H9 (cell line): ENCODE measurements around the gene KTN1. TPM values are rescaled to one million over a fixed set of nuclear protein-coding genes. Genes with fewer than 3 reads are reported as not detected.

Experiments
- DNase-seq: peaks from one replicate; pipeline ENCODE4 v3.0.0-alpha.2; 2017
- H2AFZ ChIP-seq: one replicate; pipeline ENCODE4 v1.6.1; 2013; ENCODE audit warnings: mild to moderate bottlenecking, low read length, control low read depth, moderate library complexity
- H2AK5ac ChIP-seq: 2 replicates; pipeline ENCODE4 v1.6.1; 2013; ENCODE audit warnings: low read length, control low read depth, mixed read lengths; ENCODE audit not compliant: insufficient read length
- H2BK120ac ChIP-seq: one replicate; pipeline ENCODE4 v1.6.1; 2013; ENCODE audit warnings: low read depth, mild to moderate bottlenecking, low read length, control low read depth, inconsistent platforms; ENCODE audit not compliant: poor library complexity, severe bottlenecking
- H2BK12ac ChIP-seq: 2 replicates; pipeline ENCODE4 v1.6.1; 2013; ENCODE audit warnings: low read length, control low read depth, mixed read lengths, low read depth; ENCODE audit not compliant: insufficient read length
- H2BK15ac ChIP-seq: 2 replicates; pipeline ENCODE4 v1.6.1; 2013; ENCODE audit warnings: low read depth, low read length, control low read depth
- H2BK20ac ChIP-seq: one replicate; pipeline ENCODE4 v1.6.1; 2013; ENCODE audit warnings: low read depth, mild to moderate bottlenecking, low read length, control low read depth, inconsistent platforms; ENCODE audit not compliant: poor library complexity, severe bottlenecking
- H2BK5ac ChIP-seq: 2 replicates; pipeline ENCODE4 v1.6.1; 2013; ENCODE audit warnings: low read length, control low read depth, mixed read lengths; ENCODE audit not compliant: insufficient read length
- H3K14ac ChIP-seq: 2 replicates; pipeline ENCODE4 v1.6.1; 2013; ENCODE audit warnings: low read length, control low read depth; ENCODE audit not compliant: insufficient read depth
- H3K18ac ChIP-seq: 2 replicates; pipeline ENCODE4 v1.6.1; 2013; ENCODE audit warnings: low read depth, mild to moderate bottlenecking, mixed read lengths, low read length, control low read depth; ENCODE audit not compliant: insufficient read length
- H3K23ac ChIP-seq: 2 replicates; pipeline ENCODE4 v1.6.1; 2013; ENCODE audit warnings: low read length, control low read depth, mixed read lengths, low read depth; ENCODE audit not compliant: insufficient read length
- H3K23me2 ChIP-seq: 2 replicates; pipeline ENCODE4 v1.6.1; 2013; ENCODE audit warnings: low read depth, mild to moderate bottlenecking, mixed read lengths, low read length, control low read depth; ENCODE audit not compliant: insufficient read length, poor library complexity, severe bottlenecking
- H3K27ac ChIP-seq: 2 replicates; pipeline ENCODE4 v1.5.1; 2013; ENCODE audit warnings: low read length, control low read depth, mixed read lengths, low read depth; ENCODE audit not compliant: insufficient read length
- H3K27me3 ChIP-seq: 2 replicates; pipeline ENCODE4 v1.6.1; 2013; ENCODE audit warnings: low read length, control low read depth, inconsistent platforms; ENCODE audit not compliant: insufficient read depth
- H3K4ac ChIP-seq: 2 replicates; pipeline ENCODE4 v1.6.1; 2013; ENCODE audit warnings: low read depth, mild to moderate bottlenecking, control low read depth, inconsistent platforms, low read length, moderate library complexity
- H3K4me1 ChIP-seq: 2 replicates; pipeline ENCODE4 v1.6.1; 2013; ENCODE audit warnings: low read length, control low read depth, inconsistent platforms; ENCODE audit not compliant: insufficient read depth
- H3K4me2 ChIP-seq: 2 replicates; pipeline ENCODE4 v1.6.1; 2013; ENCODE audit warnings: low read length, control low read depth, mixed read lengths; ENCODE audit not compliant: insufficient read length, insufficient read depth
- H3K56ac ChIP-seq: 2 replicates; pipeline ENCODE4 v1.6.1; 2013; ENCODE audit warnings: low read depth, mild to moderate bottlenecking, mixed read lengths, low read length, control low read depth; ENCODE audit not compliant: insufficient read length
- H3K79me1 ChIP-seq: 2 replicates; pipeline ENCODE4 v1.6.1; 2013; ENCODE audit warnings: low read depth, mild to moderate bottlenecking, moderate library complexity, low read length, control low read depth, inconsistent platforms; ENCODE audit not compliant: insufficient read depth, poor library complexity, severe bottlenecking
- H3K79me2 ChIP-seq: 2 replicates; pipeline ENCODE4 v1.6.1; 2013; ENCODE audit warnings: low read length, control low read depth, inconsistent platforms; ENCODE audit not compliant: insufficient read depth
- H3K9ac ChIP-seq: 2 replicates; pipeline ENCODE4 v1.6.1; 2013; ENCODE audit warnings: low read length, control low read depth, mixed read lengths; ENCODE audit not compliant: insufficient read length; ENCODE audit errors: extremely low read depth
- H3K9me3 ChIP-seq: one replicate; pipeline ENCODE4 v1.6.1; 2013; ENCODE audit warnings: low read depth, low read length, inconsistent platforms; ENCODE audit not compliant: control insufficient read depth
- H3T11ph ChIP-seq: one replicate; pipeline ENCODE4 v1.6.1; 2013; ENCODE audit warnings: mild to moderate bottlenecking, low read length, control low read depth, inconsistent platforms
- H4K20me1 ChIP-seq: one replicate; pipeline ENCODE4 v1.6.1; 2013; ENCODE audit not compliant: control insufficient read depth, insufficient read length, insufficient read depth
- H4K5ac ChIP-seq: 2 replicates; pipeline ENCODE4 v1.6.1; 2013; ENCODE audit warnings: low read depth, mild to moderate bottlenecking, mixed read lengths, low read length, control low read depth; ENCODE audit not compliant: insufficient read length
- H4K8ac ChIP-seq: replicated peaks from 2 replicates; pipeline ENCODE4 v1.6.1; 2013; ENCODE audit warnings: low read length, control low read depth, mixed read lengths, low read depth; ENCODE audit not compliant: insufficient read length
- H4K91ac ChIP-seq: 2 replicates; pipeline ENCODE4 v1.6.1; 2013; ENCODE audit warnings: low read depth, mild to moderate bottlenecking, moderate library complexity, mixed read lengths, low read length, control low read depth; ENCODE audit not compliant: insufficient read length
- H3K27ac Mint-ChIP-seq, 3 experiments: 2 replicates in 2 of 3; 3 replicates in 1 of 3; pipeline ENCODE4 v1.8.0; 2020 to 2021; ENCODE audit warnings: mixed read lengths in 3 of 3, mild to moderate bottlenecking in 1 of 3, moderate library complexity in 1 of 3
- H3K27me3 Mint-ChIP-seq: 2 replicates; pipeline ENCODE4 v1.8.0; 2021; ENCODE audit warnings: low read depth, mild to moderate bottlenecking, moderate library complexity, mixed read lengths
- H3K36me3 Mint-ChIP-seq, 3 experiments: 2 replicates in 2 of 3; 3 replicates in 1 of 3; pipeline ENCODE4 v1.8.0; 2020 to 2021; ENCODE audit warnings: low read depth in 3 of 3, mixed read lengths in 3 of 3; ENCODE audit not compliant: insufficient read depth in 1 of 3
- H3K4me1 Mint-ChIP-seq, 2 experiments: 2 replicates each; pipeline ENCODE4 v1.8.0; 2020; ENCODE audit warnings: mixed read lengths in 2 of 2
- H3K4me3 Mint-ChIP-seq, 2 experiments: 2 replicates in 1 of 2; 3 replicates in 1 of 2; pipeline ENCODE4 v1.8.0; 2020 to 2021; ENCODE audit warnings: mild to moderate bottlenecking in 2 of 2, mixed read lengths in 2 of 2, moderate library complexity in 1 of 2
- H3K9me3 Mint-ChIP-seq, 2 experiments: 2 replicates in 1 of 2; 3 replicates in 1 of 2; pipeline ENCODE4 v1.8.0; 2020; ENCODE audit warnings: mild to moderate bottlenecking in 2 of 2, mixed read lengths in 2 of 2, moderate library complexity in 1 of 2
- WGBS: extraction: QIAGEN DNeasy Blood & Tissue Kit; methylation state at CpG from one replicate; pipeline ENCODE4 v1.1.7; 2013; ENCODE audit warnings: missing lambda C conversion rate, low lambda C conversion rate, mixed read lengths; ENCODE audit not compliant: insufficient read length; ENCODE audit errors: extremely low coverage; 5-methylcytosine and 5-hydroxymethylcytosine counted together
- total RNA-seq: library from RNA; stranded (reverse); gene quantifications from 2 replicates; pipeline ENCODE4 v1.2.1, GENCODE V29; 2021
- TF ChIP-seq, protein P1 (sequence below): fragments of 200-600 bp; sonication (generic); conservative IDR thresholded peaks from 3 replicates; pipeline ENCODE4 v1.8.0; 2021; ENCODE audit warnings: antibody characterized with exemption, mild to moderate bottlenecking

KTN1 gene
- total RNA-seq, 1 experiment from 2014 or later, result 128 TPM

DNA sequence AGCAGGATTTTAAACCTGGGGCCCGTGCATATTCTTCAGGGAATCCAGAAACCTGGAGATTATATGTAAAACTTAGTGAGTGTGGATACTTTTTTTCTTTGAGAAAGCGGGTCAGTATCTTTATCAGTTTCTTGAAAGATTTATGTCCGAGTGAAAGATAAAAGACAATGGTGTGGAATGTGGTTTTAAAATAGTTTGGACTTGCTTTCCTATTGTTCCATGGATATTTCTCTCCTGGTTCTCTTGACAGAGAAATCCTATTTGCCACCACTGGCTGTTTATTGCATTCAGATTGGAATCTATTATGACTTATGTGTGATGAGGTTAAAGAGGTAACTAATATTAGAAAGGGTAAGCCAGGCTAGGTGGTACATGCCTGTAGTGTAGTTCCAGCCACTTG lies 27.4 kb downstream of the KTN1 start:
- no peak overlapping the region for H3K4me2 ChIP-seq
- Mint-ChIP-seq H3K9me3 (no peaks in the 10 kb centered on the region), H3K4me3 (no peak overlapping the region), H3K27me3 (no peaks in the 10 kb centered on the region), H3K27ac (peak overlapping the region; percentile 1 to 42 (median 40); a peak in 5 of 7 replicates), H3K36me3 (peaks cover 5 to 6% (median 6%) of the 10 kb centered on the region in 3 experiments; a peak in 5 of 7 replicates), H3K4me1 (peaks cover 35 to 43% of the 10 kb centered on the region in 2 experiments)
- no peak overlapping the region for H2BK12ac ChIP-seq
- H4K5ac ChIP-seq, result no peak overlapping the region
- no peak overlapping the region for H4K91ac ChIP-seq
- H3K4ac ChIP-seq, result no peak overlapping the region
- H3K27ac ChIP-seq, result no peak overlapping the region
- TF ChIP-seq, protein P1, sequence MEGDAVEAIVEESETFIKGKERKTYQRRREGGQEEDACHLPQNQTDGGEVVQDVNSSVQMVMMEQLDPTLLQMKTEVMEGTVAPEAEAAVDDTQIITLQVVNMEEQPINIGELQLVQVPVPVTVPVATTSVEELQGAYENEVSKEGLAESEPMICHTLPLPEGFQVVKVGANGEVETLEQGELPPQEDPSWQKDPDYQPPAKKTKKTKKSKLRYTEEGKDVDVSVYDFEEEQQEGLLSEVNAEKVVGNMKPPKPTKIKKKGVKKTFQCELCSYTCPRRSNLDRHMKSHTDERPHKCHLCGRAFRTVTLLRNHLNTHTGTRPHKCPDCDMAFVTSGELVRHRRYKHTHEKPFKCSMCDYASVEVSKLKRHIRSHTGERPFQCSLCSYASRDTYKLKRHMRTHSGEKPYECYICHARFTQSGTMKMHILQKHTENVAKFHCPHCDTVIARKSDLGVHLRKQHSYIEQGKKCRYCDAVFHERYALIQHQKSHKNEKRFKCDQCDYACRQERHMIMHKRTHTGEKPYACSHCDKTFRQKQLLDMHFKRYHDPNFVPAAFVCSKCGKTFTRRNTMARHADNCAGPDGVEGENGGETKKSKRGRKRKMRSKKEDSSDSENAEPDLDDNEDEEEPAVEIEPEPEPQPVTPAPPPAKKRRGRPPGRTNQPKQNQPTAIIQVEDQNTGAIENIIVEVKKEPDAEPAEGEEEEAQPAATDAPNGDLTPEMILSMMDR, result no peak
- H3K4me1 ChIP-seq, result peaks cover 11% of the 10 kb centered on the region; the same call in 1 of the 2 replicates
- no peaks in the 10 kb centered on the region for H3K79me1 ChIP-seq
- no peak overlapping the region for H2BK120ac ChIP-seq
- no peak overlapping the region for H2BK5ac ChIP-seq
- H2AK5ac ChIP-seq, result no peak overlapping the region
- no peak overlapping the region for H3T11ph ChIP-seq
- no peaks in the 10 kb centered on the region for H3K23me2 ChIP-seq
- no peak overlapping the region for H3K23ac ChIP-seq
- H3K9me3 ChIP-seq, result no peaks in the 10 kb centered on the region
- no peak overlapping the region for H3K14ac ChIP-seq
- H2BK20ac ChIP-seq, result no peak overlapping the region
- H3K9ac ChIP-seq, result no peak overlapping the region
- WGBS, result no CpG with 5 or more reads among the region's 3 CpGs
- no peak overlapping the region for H2BK15ac ChIP-seq
- H3K56ac ChIP-seq, result no peak overlapping the region
- no peak for DNase-seq
- H4K20me1 ChIP-seq, result no peaks in the 10 kb centered on the region
- H3K18ac ChIP-seq, result no peak overlapping the region
- H3K79me2 ChIP-seq, result peaks cover 22% of the 10 kb centered on the region; the same call in 1 of the 2 replicates
- H3K27me3 ChIP-seq, result no peaks in the 10 kb centered on the region
- no peak overlapping the region for H4K8ac ChIP-seq
- no peak overlapping the region for H2AFZ ChIP-seq
